Lung (tissue), 12 donors: ENCODE measurements around the gene EDDM3A. TPM values are rescaled to one million over a fixed set of nuclear protein-coding genes. Genes with fewer than 3 reads are reported as not detected.

ENCODE experiments used
- ATAC-seq: fragments of 200-7000 bp; cut with Tn5 transposase; one replicate; pipeline ENCODE4 v1.9.1; 2020; ENCODE audit warnings: moderate number of reproducible peaks; ENCODE audit not compliant: insufficient read depth, low FRiP score
- DNase-seq, 3 donors: peaks; one replicate each; pipeline ENCODE4 v3.0.0-alpha.2; 2013 to 2017
- H3K27ac ChIP-seq, 2 donors: one replicate each; pipeline ENCODE4 v1.5.1; 2013; ENCODE audit warnings: mild to moderate bottlenecking in 2 of 2, moderate library complexity in 2 of 2, control low read depth in 1 of 2, inconsistent platforms in 1 of 2, low read depth in 1 of 2, low read length in 1 of 2
- H3K27me3 ChIP-seq, 3 donors: one replicate each; pipeline ENCODE4 v1.5.1; 2013; ENCODE audit warnings: low read length in 2 of 3; ENCODE audit not compliant: control insufficient read depth in 3 of 3, insufficient read depth in 3 of 3
- H3K36me3 ChIP-seq, 4 donors: one replicate each; pipeline ENCODE4 v1.5.1; 2013; ENCODE audit warnings: low read length in 4 of 4, mild to moderate bottlenecking in 1 of 4, moderate library complexity in 1 of 4; ENCODE audit not compliant: control insufficient read depth in 4 of 4, insufficient read depth in 4 of 4
- H3K4me1 ChIP-seq, 5 donors: one replicate each; pipeline ENCODE4 v1.5.1; 2013; ENCODE audit warnings: low read length in 5 of 5, mild to moderate bottlenecking in 2 of 5, moderate library complexity in 1 of 5; ENCODE audit not compliant: control insufficient read depth in 5 of 5, insufficient read depth in 5 of 5
- H3K4me3 ChIP-seq: one replicate; pipeline ENCODE4 v1.5.1; 2013; ENCODE audit warnings: mild to moderate bottlenecking, control low read depth, moderate library complexity
- H3K9ac ChIP-seq, 2 donors: one replicate each; pipeline ENCODE4 v1.5.1; 2013; ENCODE audit warnings: low read length in 2 of 2, control low read depth in 1 of 2; ENCODE audit not compliant: insufficient read depth in 1 of 2
- H3K9me3 ChIP-seq, 4 donors: one replicate each; pipeline ENCODE4 v1.5.1; 2013; ENCODE audit warnings: low read length in 3 of 4, mild to moderate bottlenecking in 1 of 4, moderate library complexity in 1 of 4; ENCODE audit not compliant: control insufficient read depth in 4 of 4, insufficient read depth in 3 of 4
- WGBS, 2 donors: extraction: QIAGEN DNeasy Blood & Tissue Kit; methylation state at CpG; one replicate each; pipeline ENCODE4 v1.1.7; 2013; 5-methylcytosine and 5-hydroxymethylcytosine counted together
- polyA plus RNA-seq, 2 donors: library from polyadenylated mRNA; stranded (reverse); fragments of 200-250 nt; gene quantifications; one replicate each; pipeline ENCODE4 v1.2.1, GENCODE V29; 2013
- total RNA-seq, 2 donors: library from RNA; depleted of rRNA in 1 of 2; stranded (reverse); fragments of >200 nt in 1 of 2; gene quantifications; one replicate each; pipeline ENCODE4 v1.2.1, GENCODE V29; 2014 to 2021
- TF ChIP-seq, protein P1 (sequence below): IDR thresholded peaks from 2 replicates; pipeline ENCODE4 v1.5.1; 2012; ENCODE audit warnings: mild to moderate bottlenecking; ENCODE audit errors: control extremely low read depth, extremely low read depth
- donor health status: control.
- donor health status: control.
- donor health status: Bipolar disorder and iron deficiency.
- donor health status: healthy.
- donor health status: DM: yes; HTN: yes; CAD: no.

EDDM3A gene
- total and polyA plus RNA-seq, 4 donors: not detected

DNA sequence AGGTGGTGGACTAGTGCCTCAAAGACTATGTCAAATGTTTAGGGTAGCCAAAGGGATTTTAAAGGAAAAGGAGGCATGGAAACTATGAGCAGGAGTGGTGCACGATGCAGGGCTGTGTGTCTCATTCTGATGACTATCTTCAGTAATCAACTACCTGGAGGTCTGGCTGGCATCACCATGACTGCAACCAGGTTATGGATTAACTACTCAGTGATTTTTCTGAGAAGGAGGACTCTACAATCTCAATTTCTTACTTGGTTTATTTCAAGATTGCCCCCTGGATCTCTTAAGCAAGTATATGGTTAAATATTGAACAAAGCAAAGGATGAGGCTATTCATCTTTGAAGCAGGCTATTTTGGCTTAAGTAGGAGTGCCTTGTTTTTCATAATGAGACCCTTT lies 19.2 kb upstream of the EDDM3A start:
- 77 to 96% methylated on average over 1 of the region's 1 CpG for WGBS, 2 donors
- Histone ChIP-seq H3K4me3 (no peak overlapping the region), H3K27ac (no peak overlapping the region), H3K4me1 (peaks cover 0 to 4% (median 1%) of the 10 kb centered on the region in 5 donors), H3K9ac (no peak overlapping the region), H3K27me3 (peaks cover 0 to 2% (median 0%) of the 10 kb centered on the region in 3 donors), H3K36me3 (no peaks in the 10 kb centered on the region), H3K9me3 (peaks cover 0 to 3% (median 0%) of the 10 kb centered on the region in 4 donors)
- DNase-seq: no peak
- no peak for ATAC-seq
- TF ChIP-seq, protein P1, sequence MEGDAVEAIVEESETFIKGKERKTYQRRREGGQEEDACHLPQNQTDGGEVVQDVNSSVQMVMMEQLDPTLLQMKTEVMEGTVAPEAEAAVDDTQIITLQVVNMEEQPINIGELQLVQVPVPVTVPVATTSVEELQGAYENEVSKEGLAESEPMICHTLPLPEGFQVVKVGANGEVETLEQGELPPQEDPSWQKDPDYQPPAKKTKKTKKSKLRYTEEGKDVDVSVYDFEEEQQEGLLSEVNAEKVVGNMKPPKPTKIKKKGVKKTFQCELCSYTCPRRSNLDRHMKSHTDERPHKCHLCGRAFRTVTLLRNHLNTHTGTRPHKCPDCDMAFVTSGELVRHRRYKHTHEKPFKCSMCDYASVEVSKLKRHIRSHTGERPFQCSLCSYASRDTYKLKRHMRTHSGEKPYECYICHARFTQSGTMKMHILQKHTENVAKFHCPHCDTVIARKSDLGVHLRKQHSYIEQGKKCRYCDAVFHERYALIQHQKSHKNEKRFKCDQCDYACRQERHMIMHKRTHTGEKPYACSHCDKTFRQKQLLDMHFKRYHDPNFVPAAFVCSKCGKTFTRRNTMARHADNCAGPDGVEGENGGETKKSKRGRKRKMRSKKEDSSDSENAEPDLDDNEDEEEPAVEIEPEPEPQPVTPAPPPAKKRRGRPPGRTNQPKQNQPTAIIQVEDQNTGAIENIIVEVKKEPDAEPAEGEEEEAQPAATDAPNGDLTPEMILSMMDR: no peak

DNA sequence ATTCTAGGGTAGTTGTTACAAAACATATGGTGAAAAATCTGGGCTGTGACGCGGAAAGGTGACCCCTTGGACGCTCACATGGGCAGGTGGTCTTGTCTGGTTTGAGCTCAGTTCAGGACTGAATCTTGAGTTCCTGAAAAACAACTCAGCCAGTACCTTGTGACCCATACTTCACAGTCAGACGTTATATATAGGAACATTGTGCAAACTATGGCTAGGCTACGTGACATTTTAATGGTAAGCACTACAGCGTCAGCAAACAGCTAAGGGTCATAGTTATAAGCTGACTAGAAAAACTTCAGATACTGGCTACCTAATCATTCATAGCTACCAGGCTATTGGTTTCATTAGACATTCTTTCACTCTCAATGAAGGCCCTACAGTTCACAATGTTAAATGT lies 14.8 kb upstream of the EDDM3A start:
- ATAC-seq (no peak), DNase-seq (no peak)
- Histone ChIP-seq H3K36me3 (no peaks in the 10 kb centered on the region), H3K9me3 (no peaks in the 10 kb centered on the region), H3K4me3 (no peak overlapping the region), H3K4me1 (peaks cover 0 to 4% (median 0%) of the 10 kb centered on the region in 5 donors), H3K9ac (no peak overlapping the region), H3K27ac (no peak overlapping the region), H3K27me3 (no peaks in the 10 kb centered on the region)
- 71 to 74% methylated on average over 6 of the region's 6 CpGs for WGBS, 2 donors
- TF ChIP-seq, protein P1: no peak

DNA sequence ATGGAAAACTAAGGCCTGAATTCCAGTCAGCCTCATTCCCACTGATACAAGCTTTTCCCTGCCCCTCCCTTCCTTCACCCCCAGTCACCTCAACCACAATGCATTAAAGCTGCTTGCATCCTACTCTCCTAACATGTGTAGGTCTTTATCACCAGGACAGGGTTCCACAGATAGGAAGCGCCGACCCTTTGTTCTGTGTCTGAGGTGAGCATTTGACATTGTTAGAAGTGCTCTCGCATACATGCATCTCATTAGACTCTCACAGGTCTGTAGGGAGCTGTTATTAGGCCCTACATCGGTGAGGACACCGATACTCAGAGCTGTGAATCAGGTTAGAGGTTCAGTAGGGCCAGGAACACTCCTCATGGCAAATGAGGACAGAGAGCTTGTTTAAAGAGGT lies 13.2 kb upstream of the EDDM3A start:
- H3K27ac ChIP-seq: no peak overlapping the region
- TF ChIP-seq, protein P1: no peak
- no peaks in the 10 kb centered on the region for H3K4me1 ChIP-seq
- DNase-seq (no peak), ATAC-seq (no peak)
- H3K4me3 ChIP-seq: no peak overlapping the region
- no peak overlapping the region for H3K9ac ChIP-seq
- 92 to 96% methylated on average over 5 of the region's 5 CpGs for WGBS, 2 donors
- H3K9me3 ChIP-seq: no peaks in the 10 kb centered on the region
- H3K36me3 ChIP-seq: no peaks in the 10 kb centered on the region
- H3K27me3 ChIP-seq: no peaks in the 10 kb centered on the region

DNA sequence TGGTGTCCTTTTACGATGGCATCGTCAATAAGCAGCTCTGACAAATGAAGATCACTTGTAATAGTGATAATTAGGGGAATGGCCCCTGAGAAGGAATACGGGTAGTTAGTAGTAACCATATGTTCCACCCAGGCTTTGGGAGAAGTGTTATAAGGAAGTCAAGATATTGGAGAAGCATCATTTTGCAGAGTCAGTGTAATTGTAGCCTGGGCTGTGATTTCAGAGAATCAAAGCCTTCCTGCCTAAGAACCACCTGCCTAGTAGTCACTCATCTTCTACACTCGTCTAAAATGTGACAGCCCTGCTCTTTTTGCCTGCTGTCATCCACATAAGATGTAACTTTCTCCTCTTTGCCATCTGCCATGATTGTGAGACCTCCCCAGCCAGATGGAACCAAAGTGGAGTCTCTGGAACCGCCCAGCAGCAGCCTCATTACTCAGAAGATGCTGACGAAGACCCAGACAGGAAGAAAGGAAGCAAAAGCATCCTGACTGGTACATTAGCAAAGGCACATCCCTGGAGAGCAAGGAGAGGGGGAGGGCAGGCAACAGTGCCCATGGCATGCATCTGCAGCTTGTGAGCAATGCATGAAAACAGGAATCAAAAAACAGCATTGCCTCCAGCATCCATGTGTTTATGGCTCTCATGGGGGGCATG lies 12.6 kb upstream of the EDDM3A start:
- no peak overlapping the region for H3K4me3 ChIP-seq
- ATAC-seq: no peak
- no peak for DNase-seq
- WGBS, 2 donors: 66 to 68% methylated on average over 6 of the region's 6 CpGs
- no peak overlapping the region for H3K9ac ChIP-seq
- H3K27ac ChIP-seq: no peak overlapping the region
- no peaks in the 10 kb centered on the region for H3K27me3 ChIP-seq
- no peaks in the 10 kb centered on the region for H3K4me1 ChIP-seq
- H3K9me3 ChIP-seq: no peaks in the 10 kb centered on the region
- TF ChIP-seq, protein P1: no peak
- no peaks in the 10 kb centered on the region for H3K36me3 ChIP-seq
